HEK293T (cell line): ENCODE data around the gene TFF2.

Source experiments
- BHLHE40 ChIP-seq: fragments of 450-650 bp; IDR thresholded peaks from 2 replicates; pipeline ENCODE4 v1.6.1; 2016; ENCODE audit warnings: mild to moderate bottlenecking, moderate library complexity, borderline replicate concordance
- CTBP1 ChIP-seq: fragments of 450-650 bp; IDR thresholded peaks from 2 replicates; pipeline ENCODE4 v1.6.1; 2016; ENCODE audit warnings: borderline replicate concordance
- ELF4 ChIP-seq: fragments of 450-650 bp; IDR thresholded peaks from 2 replicates; pipeline ENCODE4 v1.6.1; 2017; ENCODE audit warnings: antibody characterized with exemption
- FOXA1 ChIP-seq: fragments of 450-650 bp; IDR thresholded peaks from 2 replicates; pipeline ENCODE4 v1.6.1; 2016; ENCODE audit warnings: mild to moderate bottlenecking
- FOXK2 ChIP-seq: fragments of 450-650 bp; IDR thresholded peaks from 2 replicates; pipeline ENCODE4 v1.6.1; 2016; ENCODE audit warnings: mild to moderate bottlenecking
- FOXM1 ChIP-seq: fragments of 450-650 bp; IDR thresholded peaks from 2 replicates; pipeline ENCODE4 v1.6.1; 2017; ENCODE audit warnings: mild to moderate bottlenecking, borderline replicate concordance
- L3MBTL2 ChIP-seq: fragments of 450-650 bp; conservative IDR thresholded peaks from 2 replicates; pipeline ENCODE4 v1.6.1; 2016; ENCODE audit warnings: mild to moderate bottlenecking
- NFRKB ChIP-seq: fragments of 450-650 bp; IDR thresholded peaks from 2 replicates; pipeline ENCODE4 v1.6.1; 2016; ENCODE audit warnings: mild to moderate bottlenecking, moderate library complexity
- PKNOX1 ChIP-seq: fragments of 450-650 bp; IDR thresholded peaks from 2 replicates; pipeline ENCODE4 v1.6.1; 2016
- SP1 ChIP-seq: fragments of 450-650 bp; IDR thresholded peaks from 2 replicates; pipeline ENCODE4 v1.6.1; 2017
- SUZ12 ChIP-seq: fragments of 450-650 bp; IDR thresholded peaks from 2 replicates; pipeline ENCODE4 v1.6.1; 2016; ENCODE audit warnings: mild to moderate bottlenecking

- no peak for TF ChIP-seq FOXK2
- no peak for TF ChIP-seq PKNOX1
- TF ChIP-seq SUZ12, result no peak
- no peak for TF ChIP-seq FOXA1
- no peak for TF ChIP-seq ELF4
- TF ChIP-seq SP1, result no peak
- no peak for TF ChIP-seq FOXM1
- TF ChIP-seq L3MBTL2, result no peak
- TF ChIP-seq BHLHE40, result no peak
- no peak for TF ChIP-seq NFRKB
- no peak for TF ChIP-seq CTBP1
Observed at GRCh38 chr21:42297377-42297776, 53.4 kb downstream of the TFF2 start.
